ENCODE measurements around the gene VAPB. TPM values are rescaled to one million over a fixed set of nuclear protein-coding genes. Genes with fewer than 3 reads are reported as not detected.

VAPB gene
- total RNA-seq, 1 donor from 2014 or later, result 21.6 TPM

DNA sequence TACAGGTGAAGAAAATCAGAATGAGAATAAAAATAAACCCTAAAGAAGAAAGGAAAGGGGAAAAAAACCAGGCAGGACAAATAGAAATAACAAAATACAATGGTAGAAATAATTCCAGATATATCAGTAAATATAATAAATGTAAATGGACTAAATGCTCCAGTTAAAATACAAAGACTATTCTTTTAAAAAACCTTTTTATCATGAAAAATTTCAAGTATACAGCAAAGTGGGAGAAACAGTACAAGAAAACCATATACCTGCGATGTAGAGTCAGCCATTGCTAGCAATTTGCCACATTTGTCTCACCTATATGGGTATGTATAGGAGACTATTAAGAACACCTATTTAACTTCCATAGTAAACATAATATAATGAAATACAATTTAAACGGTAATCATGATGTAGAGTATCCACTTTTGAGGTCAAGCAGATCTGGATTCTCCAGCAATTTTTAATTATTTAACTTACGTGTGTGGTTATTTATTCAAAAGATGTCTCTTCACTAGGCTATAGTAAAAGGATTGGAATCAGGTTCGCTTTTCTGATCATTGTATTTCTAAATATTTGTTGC lies 914 bp upstream of the VAPB start:
- intact Hi-C loops (cut with DNase I), result no loop called here
- Histone ChIP-seq H3K27me3 (no peaks in the 10 kb centered on the region), H3K9me3 (no peaks in the 10 kb centered on the region), H3K36me3 (no peaks in the 10 kb centered on the region), H3K27ac (no peak overlapping the region), H3K4me1 (peaks cover 34% of the 10 kb centered on the region), H3K4me3 (peak overlapping the region in 1 of 2 donors; percentile 74)
- no peak for DNase-seq (ENCODE audit: extremely low spot score in 2 of 2)
- TF ChIP-seq POLR2AphosphoS5 (IDR thresholded peaks at IDR 0.05; ENCODE audit: insufficient read depth in 1 of 2, low read depth in 1 of 2) (no peak), POLR2A (IDR thresholded peaks at IDR 0.05) (no peak)
- TF ChIP-seq, protein P1, sequence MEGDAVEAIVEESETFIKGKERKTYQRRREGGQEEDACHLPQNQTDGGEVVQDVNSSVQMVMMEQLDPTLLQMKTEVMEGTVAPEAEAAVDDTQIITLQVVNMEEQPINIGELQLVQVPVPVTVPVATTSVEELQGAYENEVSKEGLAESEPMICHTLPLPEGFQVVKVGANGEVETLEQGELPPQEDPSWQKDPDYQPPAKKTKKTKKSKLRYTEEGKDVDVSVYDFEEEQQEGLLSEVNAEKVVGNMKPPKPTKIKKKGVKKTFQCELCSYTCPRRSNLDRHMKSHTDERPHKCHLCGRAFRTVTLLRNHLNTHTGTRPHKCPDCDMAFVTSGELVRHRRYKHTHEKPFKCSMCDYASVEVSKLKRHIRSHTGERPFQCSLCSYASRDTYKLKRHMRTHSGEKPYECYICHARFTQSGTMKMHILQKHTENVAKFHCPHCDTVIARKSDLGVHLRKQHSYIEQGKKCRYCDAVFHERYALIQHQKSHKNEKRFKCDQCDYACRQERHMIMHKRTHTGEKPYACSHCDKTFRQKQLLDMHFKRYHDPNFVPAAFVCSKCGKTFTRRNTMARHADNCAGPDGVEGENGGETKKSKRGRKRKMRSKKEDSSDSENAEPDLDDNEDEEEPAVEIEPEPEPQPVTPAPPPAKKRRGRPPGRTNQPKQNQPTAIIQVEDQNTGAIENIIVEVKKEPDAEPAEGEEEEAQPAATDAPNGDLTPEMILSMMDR (IDR thresholded peaks at IDR 0.05), result no peak

DNA sequence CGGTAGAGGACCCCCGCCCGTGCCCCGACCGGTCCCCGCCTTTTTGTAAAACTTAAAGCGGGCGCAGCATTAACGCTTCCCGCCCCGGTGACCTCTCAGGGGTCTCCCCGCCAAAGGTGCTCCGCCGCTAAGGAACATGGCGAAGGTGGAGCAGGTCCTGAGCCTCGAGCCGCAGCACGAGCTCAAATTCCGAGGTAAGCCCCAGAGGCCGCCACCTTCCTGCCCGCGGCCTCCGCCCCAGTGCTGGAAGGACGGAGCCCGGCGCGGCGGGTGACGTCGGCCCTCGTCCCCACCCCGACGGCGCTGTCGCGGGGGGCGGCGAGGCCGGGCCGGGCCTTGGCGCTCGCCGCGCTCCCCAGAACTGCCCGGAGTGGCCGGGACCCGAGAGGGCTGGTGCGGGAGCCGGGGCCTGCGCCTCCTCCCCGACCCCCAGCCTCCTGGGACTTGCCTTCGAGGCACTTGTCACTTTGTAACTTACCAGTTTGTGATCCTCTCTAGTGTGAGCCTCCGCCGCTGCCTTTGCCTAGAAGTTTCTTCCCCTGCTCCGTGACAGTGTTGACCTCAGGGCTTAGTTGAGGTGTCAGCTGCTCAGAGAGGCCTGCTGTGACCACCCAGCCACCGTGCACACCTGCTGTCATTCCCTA lies 417 bp downstream of the VAPB start:
- Histone ChIP-seq H3K27ac (peak overlapping the region; percentile 80), H3K4me1 (peaks cover 42% of the 10 kb centered on the region), H3K4me3 (peak overlapping the region; percentile 74 to 83), H3K9me3 (no peaks in the 10 kb centered on the region), H3K27me3 (no peaks in the 10 kb centered on the region), H3K36me3 (no peaks in the 10 kb centered on the region)
- DNase-seq (ENCODE audit: extremely low spot score in 2 of 2), result no peak
- intact Hi-C loops (cut with DNase I), result no loop called here
- TF ChIP-seq POLR2A (IDR thresholded peaks at IDR 0.05), result no peak
- TF ChIP-seq, protein P1 (IDR thresholded peaks at IDR 0.05), result no peak

DNA sequence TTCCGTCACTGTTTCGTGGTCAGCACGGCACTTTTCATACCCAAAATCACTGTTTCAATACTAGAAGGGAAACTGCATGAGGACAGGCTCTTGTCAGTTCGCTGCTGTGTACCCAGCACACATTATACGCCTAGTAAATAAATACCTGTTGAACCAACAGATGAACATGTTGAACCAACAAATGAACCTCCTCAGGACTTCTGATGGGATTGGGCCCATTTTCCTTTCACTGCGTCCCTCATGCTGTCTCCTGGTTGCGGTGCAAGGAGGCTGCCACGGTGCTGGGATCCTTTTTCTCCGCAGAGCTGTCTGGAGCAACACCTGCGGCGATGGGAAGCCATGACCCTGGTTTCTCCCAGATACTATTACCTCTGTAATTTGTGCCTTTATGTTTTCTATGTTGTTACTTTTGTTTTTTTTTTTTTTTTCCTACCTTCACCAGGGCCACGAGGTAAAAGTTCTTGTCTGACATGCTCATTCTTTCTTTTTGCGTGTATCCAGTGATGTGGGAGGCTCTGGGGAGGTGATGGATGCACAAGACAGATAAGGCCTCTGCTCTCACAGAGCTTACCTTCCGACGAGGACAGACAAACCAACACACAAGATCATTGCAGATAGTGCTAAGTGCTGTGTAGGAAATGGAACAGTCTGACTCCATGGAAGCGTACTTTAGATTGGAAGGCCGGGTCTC lies 1.1 kb downstream of the VAPB start:
- peaks cover 42% of the 10 kb centered on the region for H3K4me1 ChIP-seq
- intact Hi-C loops (cut with DNase I), result no loop called here
- H3K9me3 ChIP-seq, result no peaks in the 10 kb centered on the region
- peak overlapping the region; percentile 80 for H3K27ac ChIP-seq
- TF ChIP-seq, protein P1 (IDR thresholded peaks at IDR 0.05), result no peak
- TF ChIP-seq POLR2A (IDR thresholded peaks at IDR 0.05) (no peak), POLR2AphosphoS5 (IDR thresholded peaks at IDR 0.05; ENCODE audit: insufficient read depth in 1 of 2, low read depth in 1 of 2) (no peak)
- H3K4me3 ChIP-seq, result peak overlapping the region; percentile 74 to 83
- no peak for DNase-seq (ENCODE audit: extremely low spot score in 2 of 2)
- no peaks in the 10 kb centered on the region for H3K27me3 ChIP-seq
- H3K36me3 ChIP-seq, result no peaks in the 10 kb centered on the region

DNA sequence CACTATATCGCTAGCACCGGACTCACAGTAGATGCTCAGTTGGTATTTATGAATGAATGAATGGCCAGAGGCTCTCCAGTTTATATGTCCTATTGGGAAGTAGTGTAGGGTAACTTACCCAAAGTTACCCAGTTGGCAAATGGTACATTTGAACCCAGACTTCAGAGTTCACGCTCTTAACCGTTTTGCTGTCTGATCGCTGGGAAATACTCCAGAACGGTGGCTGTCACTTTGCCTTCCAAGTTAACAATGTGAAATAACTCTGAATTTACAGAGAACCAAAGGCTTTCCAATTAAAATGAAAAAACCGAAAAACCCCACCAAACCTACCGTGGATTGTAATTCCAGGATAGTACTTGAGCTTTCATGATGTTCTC lies 1.6 kb downstream of the VAPB start:
- no peaks in the 10 kb centered on the region for H3K36me3 ChIP-seq
- TF ChIP-seq POLR2AphosphoS5 (IDR thresholded peaks at IDR 0.05; ENCODE audit: insufficient read depth in 1 of 2, low read depth in 1 of 2), result no peak
- TF ChIP-seq, protein P1 (IDR thresholded peaks at IDR 0.05), result no peak
- no peak for TF ChIP-seq POLR2A (IDR thresholded peaks at IDR 0.05)
- intact Hi-C loops (cut with DNase I), result no loop called here
- peaks cover 43% of the 10 kb centered on the region for H3K4me1 ChIP-seq
- H3K4me3 ChIP-seq, result no peak overlapping the region
- no peak for DNase-seq (ENCODE audit: extremely low spot score in 2 of 2)
- H3K9me3 ChIP-seq, result no peaks in the 10 kb centered on the region
- no peak overlapping the region for H3K27ac ChIP-seq
- no peaks in the 10 kb centered on the region for H3K27me3 ChIP-seq

DNA sequence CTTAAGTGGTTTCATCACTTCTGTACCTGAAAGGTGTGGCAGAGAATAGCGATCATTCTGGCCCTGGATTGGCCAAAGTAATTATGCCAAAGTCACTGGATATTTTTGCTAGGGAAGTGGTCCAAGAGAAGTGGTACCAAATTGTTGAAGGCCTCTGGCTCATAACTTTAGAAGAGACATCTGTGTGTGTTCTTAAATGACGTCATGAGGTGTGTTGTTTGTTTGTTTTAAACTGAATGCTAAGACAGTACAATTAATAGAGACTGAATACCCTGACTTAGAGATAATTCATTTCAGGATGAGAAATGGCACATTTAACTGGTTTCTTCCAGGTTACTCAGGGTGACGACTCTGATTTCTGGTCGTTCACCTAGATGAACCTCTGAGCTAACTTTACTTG lies 3.3 kb downstream of the VAPB start:
- DNase-seq (ENCODE audit: extremely low spot score in 2 of 2), result no peak
- Histone ChIP-seq H3K9me3 (no peaks in the 10 kb centered on the region), H3K27me3 (no peaks in the 10 kb centered on the region), H3K4me1 (peaks cover 49% of the 10 kb centered on the region), H3K36me3 (no peaks in the 10 kb centered on the region), H3K27ac (no peak overlapping the region), H3K4me3 (no peak overlapping the region)
- intact Hi-C loops (cut with DNase I), result no loop called here
- no peak for TF ChIP-seq POLR2A (IDR thresholded peaks at IDR 0.05)
- no peak for TF ChIP-seq POLR2AphosphoS5 (IDR thresholded peaks at IDR 0.05; ENCODE audit: insufficient read depth in 1 of 2, low read depth in 1 of 2)
- TF ChIP-seq, protein P1 (IDR thresholded peaks at IDR 0.05), result no peak

Data from vagina (tissue), 2 donors.